Measurements from ENCODE around the gene PARP11.

GRCh38 chr12:3911409-3911808 is 38.2 kb upstream of the PARP11 start:
- TF ChIP-seq POLR2AphosphoS5 (IDR thresholded peaks at IDR 0.05; ENCODE audit: borderline replicate concordance, low read depth, low read length) = no peak
- TF ChIP-seq EZH2 (IDR thresholded peaks at IDR 0.05) = no peak
